Mucosa of descending colon (tissue), 3 donors: Measurements from ENCODE around the gene PCSK2. TPM values are rescaled to one million over a fixed set of nuclear protein-coding genes. Genes with fewer than 3 reads are reported as not detected.

ENCODE experiments used
- ATAC-seq: fragments of 200-7000 bp; cut with Tn5 transposase; one replicate; pipeline ENCODE4 v1.9.1; 2020; ENCODE audit warnings: mild to moderate bottlenecking, moderate library complexity
- DNase-seq, 3 donors: peaks; one replicate each; pipeline ENCODE4 v3.0.0-alpha.2; 2020
- H3K36me3 ChIP-seq: fragments of 200-600 bp; one replicate; pipeline ENCODE4 v1.8.0; 2021; ENCODE audit warnings: low read depth, mild to moderate bottlenecking
- H3K4me1 ChIP-seq: fragments of 200-600 bp; one replicate; pipeline ENCODE4 v1.8.0; 2021; ENCODE audit warnings: low read depth, mild to moderate bottlenecking
- H3K4me3 ChIP-seq: fragments of 200-600 bp; one replicate; pipeline ENCODE4 v1.8.0; 2021; ENCODE audit warnings: mild to moderate bottlenecking
- H3K9me3 ChIP-seq: fragments of 200-600 bp; one replicate; pipeline ENCODE4 v1.8.0; 2021; ENCODE audit warnings: mild to moderate bottlenecking
- CTCF ChIP-seq: fragments of 200-600 bp; IDR thresholded peaks from one replicate; pipeline ENCODE4 v1.8.0; 2022; ENCODE audit warnings: antibody characterized with exemption, mild to moderate bottlenecking
- intact Hi-C, 2 donors: fragments of 100-400 bp; cut with DNase I in 1 of 2; cut with micrococcal nuclease in 1 of 2; formaldehyde crosslinking; loops; one replicate each; pipeline versions ENCODE4 v1.11.0 to v1.11.1; 2022; cut with DNase I, micrococcal nuclease
- total RNA-seq, 3 donors: library from RNA; stranded (reverse); fragmentation: NEBNext Ultra II Directional in 2 of 3; extraction: Animal tissue kit (Norgen Biotek cat#: 25700) in 2 of 3; gene quantifications; one replicate each; pipeline versions ENCODE4 v1.2.1 to v1.2.4, GENCODE V29; 2021 to 2023
- donor health status: DM: no; HTN: no; CAD: no; lungs with moderate emphysema.
- donor health status: DM: no; HTN: no; CAD: no.
- donor health status: DM: no; HTN: yes; CAD: no.

Gene PCSK2
- total RNA-seq, 3 donors from 2014 or later = 0.48 to 5.6 (median 1.4) TPM

DNA sequence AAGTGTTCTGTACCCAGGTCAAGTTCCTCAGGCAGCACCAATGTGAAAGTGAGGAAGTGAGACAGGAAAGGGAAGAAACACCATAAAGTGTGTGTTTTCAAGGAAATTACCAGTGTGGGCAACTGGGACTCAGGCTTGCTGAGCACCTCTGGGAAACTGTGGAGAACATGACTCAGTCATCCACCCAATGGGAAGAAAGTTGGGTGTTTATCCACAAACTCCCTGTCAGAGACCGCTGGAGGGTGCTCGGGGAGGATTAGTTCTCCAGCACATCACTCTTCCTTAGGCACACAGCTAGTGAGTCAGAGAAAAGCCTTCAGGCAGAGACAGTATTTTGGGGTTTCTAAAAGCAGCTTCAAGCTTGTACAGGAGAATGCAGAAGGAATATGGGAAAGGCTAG, 93.6 kb downstream of the PCSK2 start:
- no peaks in the 10 kb centered on the region for H3K36me3 ChIP-seq
- H3K4me3 ChIP-seq = no peak overlapping the region
- no peaks in the 10 kb centered on the region for H3K4me1 ChIP-seq
- no peak for ATAC-seq
- no peak for TF ChIP-seq CTCF
- intact Hi-C loops = no loop called here
- no peaks in the 10 kb centered on the region for H3K9me3 ChIP-seq
- no peak for DNase-seq

DNA sequence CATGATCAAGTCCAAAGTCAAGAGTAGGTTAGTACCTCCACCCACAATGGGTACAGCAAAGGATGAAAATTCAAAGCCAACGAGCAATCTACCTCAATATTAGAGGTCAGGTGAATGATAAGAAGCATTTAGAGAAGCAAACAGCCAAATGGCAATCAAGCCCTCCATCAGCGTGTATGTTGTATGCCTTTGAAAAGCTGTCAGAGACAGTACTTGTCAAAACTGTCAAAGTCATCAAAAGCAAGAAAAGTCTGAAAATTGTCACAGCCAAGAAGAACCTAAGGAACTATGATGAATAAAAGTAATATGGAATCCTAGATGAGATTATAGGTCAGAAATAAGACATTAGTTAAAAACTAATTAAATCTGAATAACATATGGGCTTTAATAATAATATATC, 99.3 kb downstream of the PCSK2 start:
- no peak for DNase-seq
- Histone ChIP-seq H3K9me3 (no peaks in the 10 kb centered on the region), H3K36me3 (no peaks in the 10 kb centered on the region), H3K4me1 (no peaks in the 10 kb centered on the region), H3K4me3 (no peak overlapping the region)
- no peak for ATAC-seq
- no peak for TF ChIP-seq CTCF
- intact Hi-C loops = no loop called here

GRCh38 chr20:17327185-17328148, 100.6 kb downstream of the PCSK2 start:
- no peaks in the 10 kb centered on the region for H3K36me3 ChIP-seq
- intact Hi-C loops = no loop called here
- no peak for ATAC-seq
- DNase-seq = no peak
- H3K4me3 ChIP-seq = no peak overlapping the region
- TF ChIP-seq CTCF = no peak
- H3K9me3 ChIP-seq = no peaks in the 10 kb centered on the region
- no peaks in the 10 kb centered on the region for H3K4me1 ChIP-seq

GRCh38 chr20:17334932-17335331, 108.1 kb downstream of the PCSK2 start:
- Histone ChIP-seq H3K4me1 (no peaks in the 10 kb centered on the region), H3K36me3 (no peaks in the 10 kb centered on the region), H3K4me3 (no peak overlapping the region), H3K9me3 (no peaks in the 10 kb centered on the region)
- ATAC-seq = no peak
- no peak for TF ChIP-seq CTCF
- intact Hi-C loops = no loop called here
- no peak for DNase-seq

DNA sequence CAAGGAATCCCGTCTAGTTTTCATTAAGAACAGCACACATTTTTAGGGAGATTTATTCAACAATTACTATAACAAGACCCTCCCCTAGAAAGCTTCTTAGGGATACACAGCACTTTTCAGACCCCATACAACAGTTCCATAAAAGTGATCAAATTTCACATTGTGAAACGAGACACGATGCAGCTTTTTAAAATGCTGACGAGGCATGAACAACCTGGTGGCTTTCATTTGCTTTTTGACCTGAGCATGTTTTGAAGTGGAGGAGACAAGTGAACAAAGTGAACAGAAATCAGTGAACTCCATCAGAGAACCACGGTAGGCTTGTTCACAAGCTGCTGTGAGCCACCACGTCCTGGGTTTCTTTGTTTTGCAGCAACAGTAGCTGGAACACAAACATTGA, 112.2 kb downstream of the PCSK2 start:
- H3K9me3 ChIP-seq = no peaks in the 10 kb centered on the region
- no peaks in the 10 kb centered on the region for H3K4me1 ChIP-seq
- no peak overlapping the region for H3K4me3 ChIP-seq
- no peak for DNase-seq
- intact Hi-C loops = no loop called here
- TF ChIP-seq CTCF = no peak
- ATAC-seq = no peak
- no peaks in the 10 kb centered on the region for H3K36me3 ChIP-seq
